ENCODE data around the gene SLC47A2. TPM values are rescaled to one million over a fixed set of nuclear protein-coding genes. Genes with fewer than 3 reads are reported as not detected.

SLC47A2 gene
- total and polyA plus RNA-seq, 12 donors: 0.21 TPM; not detected in 11

DNA sequence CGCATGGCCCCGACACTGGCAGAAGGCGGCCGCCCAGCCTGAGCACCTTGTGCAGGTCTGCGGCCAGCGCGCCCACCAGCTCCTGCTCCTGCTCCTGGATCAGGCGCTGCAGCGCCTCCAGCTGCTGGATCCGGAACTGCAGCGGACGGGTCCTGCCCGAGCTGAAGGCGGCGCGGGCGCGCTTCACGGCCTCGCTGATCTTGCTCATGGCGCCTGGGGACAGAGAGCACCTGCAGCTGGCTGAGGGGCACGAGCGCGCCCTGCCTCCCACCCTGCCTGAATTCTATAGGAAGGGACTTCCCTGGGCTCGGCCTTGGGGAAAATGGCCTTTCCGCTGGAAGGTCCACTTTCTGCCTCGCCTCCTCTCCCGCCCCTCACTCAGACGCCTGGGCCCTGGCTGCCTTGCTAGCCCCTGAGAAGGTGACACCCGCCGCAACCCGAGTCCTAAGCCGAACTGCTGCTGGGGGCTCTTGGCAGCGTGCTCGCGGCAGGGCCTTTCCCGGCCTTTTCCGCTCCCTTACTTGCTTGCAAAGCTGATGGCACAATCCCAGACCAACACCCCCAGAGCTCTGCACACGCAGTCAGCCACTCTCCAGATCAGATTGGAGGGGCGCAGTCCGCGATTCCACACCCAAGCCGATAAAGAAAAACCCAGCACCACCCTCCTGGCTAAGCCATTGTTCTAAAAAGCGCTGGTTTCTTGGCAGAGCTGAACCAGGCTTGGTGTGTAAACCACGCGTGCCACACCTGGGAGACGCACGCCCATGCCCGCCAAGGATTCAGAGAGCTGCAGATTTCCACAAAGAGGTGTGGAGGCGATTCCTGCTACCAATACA lies 28.8 kb upstream of the SLC47A2 start:
- H3K4me3 ChIP-seq: peak overlapping the region; percentile 38 to 63 (median 58)
- no peaks in the 10 kb centered on the region for H3K9me3 ChIP-seq
- TF ChIP-seq, protein P1, sequence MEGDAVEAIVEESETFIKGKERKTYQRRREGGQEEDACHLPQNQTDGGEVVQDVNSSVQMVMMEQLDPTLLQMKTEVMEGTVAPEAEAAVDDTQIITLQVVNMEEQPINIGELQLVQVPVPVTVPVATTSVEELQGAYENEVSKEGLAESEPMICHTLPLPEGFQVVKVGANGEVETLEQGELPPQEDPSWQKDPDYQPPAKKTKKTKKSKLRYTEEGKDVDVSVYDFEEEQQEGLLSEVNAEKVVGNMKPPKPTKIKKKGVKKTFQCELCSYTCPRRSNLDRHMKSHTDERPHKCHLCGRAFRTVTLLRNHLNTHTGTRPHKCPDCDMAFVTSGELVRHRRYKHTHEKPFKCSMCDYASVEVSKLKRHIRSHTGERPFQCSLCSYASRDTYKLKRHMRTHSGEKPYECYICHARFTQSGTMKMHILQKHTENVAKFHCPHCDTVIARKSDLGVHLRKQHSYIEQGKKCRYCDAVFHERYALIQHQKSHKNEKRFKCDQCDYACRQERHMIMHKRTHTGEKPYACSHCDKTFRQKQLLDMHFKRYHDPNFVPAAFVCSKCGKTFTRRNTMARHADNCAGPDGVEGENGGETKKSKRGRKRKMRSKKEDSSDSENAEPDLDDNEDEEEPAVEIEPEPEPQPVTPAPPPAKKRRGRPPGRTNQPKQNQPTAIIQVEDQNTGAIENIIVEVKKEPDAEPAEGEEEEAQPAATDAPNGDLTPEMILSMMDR (IDR thresholded peaks at IDR 0.05): peak; percentile 79 to 98 (median 94)
- no peaks in the 10 kb centered on the region for H3K27me3 ChIP-seq
- peaks cover 0 to 13% (median 9%) of the 10 kb centered on the region in 9 donors for H3K4me1 ChIP-seq
- H3K36me3 ChIP-seq: no peaks in the 10 kb centered on the region
- H3K27ac ChIP-seq: peak overlapping the region in 7 of 10 donors; percentile 11 to 54 (median 36)
- WGBS, 2 donors: 22 to 24% methylated on average over 50 of the region's 50 CpGs
- intact Hi-C loops (cut with DNase I): loop anchor here in 2 of 10 donors (5.0 to 10.0 kb wide), 2 partner anchors 80 to 98 kb away; partner anchors contain the start of gene ALDH3A2 (in 1 of the 2)
- ATAC-seq: peak; percentile 80 to 95 (median 90)
- DNase-seq: peak; percentile 90 to 93

DNA sequence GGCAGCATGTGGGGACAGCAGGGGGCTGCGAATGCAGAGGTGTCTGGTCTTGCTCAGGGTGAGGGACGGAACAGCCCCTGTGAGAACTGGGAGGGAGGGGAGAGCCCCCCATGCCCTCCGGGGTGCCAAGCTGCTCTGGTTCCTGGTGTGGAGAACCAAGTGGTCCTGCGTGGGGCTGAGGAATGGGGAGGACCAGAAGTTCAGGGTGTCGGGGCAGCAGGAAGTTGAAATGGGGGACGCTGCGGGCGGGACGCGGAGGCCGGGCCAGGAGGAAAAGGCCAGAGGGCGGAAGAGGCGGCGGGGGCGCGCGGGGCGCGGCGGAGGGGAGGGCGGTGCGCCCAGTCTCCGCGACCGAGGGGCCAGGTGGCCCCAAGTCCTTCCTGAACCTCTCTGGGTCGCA lies 28.1 kb upstream of the SLC47A2 start:
- TF ChIP-seq, protein P1 (IDR thresholded peaks at IDR 0.05): no peak
- peaks cover 0 to 13% (median 9%) of the 10 kb centered on the region in 9 donors for H3K4me1 ChIP-seq
- peak overlapping the region; percentile 38 to 63 (median 58) for H3K4me3 ChIP-seq
- ATAC-seq (peak; percentile 21 to 62 (median 48)), DNase-seq (peak in 1 of 2 donors; percentile 24)
- intact Hi-C loops (cut with DNase I): loop anchor here in 1 of 10 donors (10.0 kb wide), 1 partner anchor 80 kb away; no protein-coding TSS in a partner anchor
- H3K9me3 ChIP-seq: no peaks in the 10 kb centered on the region
- 8 to 9% methylated on average over 25 to 26 of the region's 26 CpGs for WGBS, 2 donors
- peak overlapping the region in 5 of 10 donors; percentile 31 to 54 (median 36) for H3K27ac ChIP-seq
- H3K27me3 ChIP-seq: no peaks in the 10 kb centered on the region
- H3K36me3 ChIP-seq: no peaks in the 10 kb centered on the region

- H3K27me3 ChIP-seq: no peaks in the 10 kb centered on the region
- peaks cover 0 to 13% (median 9%) of the 10 kb centered on the region in 9 donors for H3K4me1 ChIP-seq
- ATAC-seq (no peak), DNase-seq (no peak)
- 93 to 95% methylated on average over 34 of the region's 34 CpGs for WGBS, 2 donors
- intact Hi-C loops (cut with DNase I): loop anchor here in 1 of 10 donors (10.0 kb wide), 1 partner anchor 79 kb away; no protein-coding TSS in a partner anchor
- H3K4me3 ChIP-seq: no peak overlapping the region
- TF ChIP-seq, protein P1 (IDR thresholded peaks at IDR 0.05): no peak
- no peak overlapping the region for H3K27ac ChIP-seq
- H3K9me3 ChIP-seq: no peaks in the 10 kb centered on the region
- no peaks in the 10 kb centered on the region for H3K36me3 ChIP-seq
These were observed 27.0 kb upstream of the SLC47A2 start for GRCh38 chr17:19743101-19744100.

GRCh38 chr17:19742495-19742894 lies 26.1 kb upstream of the SLC47A2 start:
- 92 to 94% methylated on average over 10 of the region's 10 CpGs for WGBS, 2 donors
- Histone ChIP-seq H3K36me3 (no peaks in the 10 kb centered on the region), H3K27ac (no peak overlapping the region), H3K27me3 (no peaks in the 10 kb centered on the region), H3K4me3 (no peak overlapping the region), H3K4me1 (peaks cover 0 to 13% (median 9%) of the 10 kb centered on the region in 9 donors), H3K9me3 (no peaks in the 10 kb centered on the region)
- ATAC-seq (no peak), DNase-seq (no peak)
- TF ChIP-seq, protein P1 (IDR thresholded peaks at IDR 0.05): no peak
- intact Hi-C loops (cut with DNase I): loop anchor here in 1 of 10 donors (10.0 kb wide), 1 partner anchor 78 kb away; no protein-coding TSS in a partner anchor
